GM18517 (cell line): ENCODE results near the gene SMTNL1.

Experiments
- ATAC-seq: cut with Tn5 transposase; IDR thresholded peaks from one replicate; pipeline ENCODE4 v1.9.1; 2021; ENCODE audit warnings: mild to moderate bottlenecking, moderate library complexity; ENCODE audit not compliant: unreplicated experiment

SMTNL1 gene

DNA sequence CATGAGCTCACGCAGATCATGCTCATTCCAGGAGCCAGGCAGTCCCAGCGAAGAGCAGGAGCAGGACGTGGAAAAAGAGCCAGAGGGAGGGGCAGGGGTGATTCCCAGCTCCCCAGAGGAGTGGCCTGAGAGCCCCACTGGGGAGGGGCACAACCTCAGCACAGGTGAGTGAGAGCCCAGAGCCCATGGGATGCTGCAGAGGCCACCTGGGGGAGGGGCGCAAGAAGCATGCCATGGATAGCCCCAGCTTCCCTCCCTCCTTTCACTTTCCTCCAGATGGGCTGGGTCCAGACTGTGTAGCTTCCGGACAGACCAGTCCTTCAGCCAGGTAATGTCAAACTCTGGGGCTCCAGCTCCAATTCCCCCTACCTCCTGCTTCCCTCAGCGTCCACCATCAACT, 6.2 kb downstream of the SMTNL1 start:
- ATAC-seq: no peak

- ATAC-seq: no peak
These were observed 7.2 kb downstream of the SMTNL1 start for GRCh38 chr11:57544566-57544965.

GRCh38 chr11:57545883-57546282, 8.5 kb downstream of the SMTNL1 start:
- no peak for ATAC-seq

DNA sequence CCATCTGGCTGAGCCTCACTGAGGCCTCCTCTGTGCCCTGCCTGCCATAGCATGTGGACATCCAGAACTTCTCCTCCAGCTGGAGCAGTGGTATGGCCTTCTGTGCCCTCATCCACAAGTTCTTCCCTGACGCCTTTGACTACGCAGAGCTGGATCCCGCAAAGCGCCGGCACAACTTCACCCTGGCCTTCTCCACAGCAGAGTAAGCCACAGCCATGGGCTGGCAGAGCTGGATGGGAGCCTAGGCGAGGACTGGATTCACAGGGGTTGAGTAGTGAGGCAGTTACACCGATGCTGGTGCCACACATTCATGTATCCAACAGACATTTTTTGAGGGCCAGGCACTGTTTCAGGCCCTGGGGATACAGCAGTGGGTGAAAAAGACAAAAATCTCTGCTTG, 9.1 kb downstream of the SMTNL1 start:
- ATAC-seq: no peak

GRCh38 chr11:57546869-57547475, 9.6 kb downstream of the SMTNL1 start:
- peak; percentile 69 for ATAC-seq

DNA sequence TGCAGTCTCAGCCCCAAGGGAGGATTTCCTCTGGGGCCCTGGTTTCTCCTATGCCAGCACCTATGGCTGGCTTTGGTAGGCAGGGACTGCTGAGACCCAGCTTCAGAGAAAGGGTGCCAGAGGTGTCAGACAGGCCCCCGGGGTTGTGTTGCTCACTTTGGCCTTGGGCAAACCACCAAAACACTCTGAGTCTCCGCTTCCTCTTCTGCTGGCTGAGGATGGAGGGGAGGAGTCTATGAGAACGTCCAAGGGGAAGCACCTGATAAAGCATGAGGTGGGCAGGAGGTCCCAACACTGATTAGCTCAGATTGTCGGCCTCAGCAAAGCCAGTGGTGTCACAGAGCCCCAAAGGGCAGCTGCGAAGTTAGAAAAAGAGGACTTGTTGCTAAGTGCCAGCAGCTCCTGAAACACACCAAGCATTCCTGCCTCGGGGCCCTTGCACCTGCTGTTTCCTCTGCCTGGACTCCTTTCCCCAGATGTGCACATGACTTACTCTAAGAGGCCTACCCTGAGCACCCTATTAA, 10.5 kb downstream of the SMTNL1 start:
- peak; percentile 86 for ATAC-seq

- no peak for ATAC-seq
These were observed 12.6 kb downstream of the SMTNL1 start for GRCh38 chr11:57549983-57550382.

DNA sequence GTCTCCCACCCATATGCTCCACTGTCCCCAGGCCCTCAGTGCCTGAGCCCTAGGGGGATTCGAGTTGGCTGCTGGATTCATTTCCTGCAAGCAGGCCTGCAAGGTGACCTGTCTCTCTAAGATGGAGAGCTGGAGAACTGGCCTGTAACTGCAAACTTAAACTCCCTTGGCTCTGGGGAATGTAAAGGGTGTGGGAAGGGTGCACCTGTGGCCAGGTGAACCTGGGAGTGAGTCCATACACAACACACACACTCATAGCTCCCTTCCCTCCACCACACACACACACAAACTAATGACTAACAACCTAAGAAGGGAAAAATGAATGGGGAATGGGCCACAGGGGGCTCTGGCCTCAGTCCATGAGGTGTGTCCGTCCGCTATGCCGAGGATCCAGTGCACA, 14.5 kb downstream of the SMTNL1 start:
- no peak for ATAC-seq

GRCh38 chr11:57552479-57552878, 15.1 kb downstream of the SMTNL1 start:
- ATAC-seq: no peak

DNA sequence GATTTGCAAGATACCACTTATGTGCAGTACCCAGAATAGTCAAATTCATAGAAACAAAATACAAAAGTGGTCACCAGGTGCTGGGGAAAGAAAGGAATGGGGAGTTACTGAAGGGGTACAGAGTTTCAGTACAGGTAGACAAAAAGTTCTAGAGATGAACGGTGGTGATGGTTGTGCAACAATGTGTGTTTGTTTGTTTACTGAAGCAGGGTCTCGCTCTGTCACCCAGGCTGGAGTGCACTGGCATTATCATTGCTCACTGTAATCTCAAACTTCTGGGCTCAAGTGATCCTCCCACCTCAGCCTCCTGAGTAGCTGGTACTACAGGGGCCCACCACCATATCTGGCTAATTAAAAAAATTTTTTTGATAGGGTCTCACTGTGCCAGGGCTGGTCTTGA, 18.0 kb downstream of the SMTNL1 start:
- no peak for ATAC-seq

DNA sequence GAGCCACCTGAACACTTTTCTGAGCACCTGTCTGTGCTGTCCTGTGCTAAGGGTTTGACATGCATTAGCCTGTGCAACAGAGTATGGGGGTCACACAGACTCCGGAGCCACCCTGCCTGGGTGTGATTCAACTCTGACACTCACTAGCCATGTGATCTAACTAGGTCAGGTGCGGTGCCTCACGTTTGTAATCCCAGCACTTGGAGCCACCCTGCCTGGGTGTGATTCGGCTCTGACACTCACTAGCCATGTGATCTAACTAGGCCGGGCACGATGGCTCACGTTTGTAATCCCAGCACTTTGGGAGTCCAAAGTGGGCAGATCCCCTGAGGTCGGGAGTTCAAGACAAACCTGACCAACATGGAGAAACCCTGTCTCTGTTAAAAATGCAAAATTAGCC, 18.6 kb downstream of the SMTNL1 start:
- ATAC-seq: no peak

DNA sequence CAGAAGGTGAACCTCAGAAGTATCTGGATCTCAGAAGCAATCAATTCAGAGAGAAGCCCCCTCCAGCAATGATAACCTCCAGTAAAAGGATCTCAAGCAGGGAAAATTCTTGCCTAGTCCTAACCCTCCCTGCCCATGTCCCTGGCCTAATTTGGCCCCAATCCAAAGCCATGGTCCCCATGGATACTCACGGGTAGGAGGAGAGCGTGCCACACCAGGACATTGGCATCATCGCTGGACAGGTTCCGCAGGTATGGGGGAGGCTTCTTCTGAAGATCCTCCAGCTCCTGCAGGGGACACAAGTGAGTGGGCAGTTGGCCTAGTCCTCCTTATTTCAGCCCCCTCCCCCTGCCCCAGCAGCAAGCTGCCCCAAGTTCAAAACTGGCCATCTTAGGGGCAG, 22.8 kb downstream of the SMTNL1 start:
- no peak for ATAC-seq

DNA sequence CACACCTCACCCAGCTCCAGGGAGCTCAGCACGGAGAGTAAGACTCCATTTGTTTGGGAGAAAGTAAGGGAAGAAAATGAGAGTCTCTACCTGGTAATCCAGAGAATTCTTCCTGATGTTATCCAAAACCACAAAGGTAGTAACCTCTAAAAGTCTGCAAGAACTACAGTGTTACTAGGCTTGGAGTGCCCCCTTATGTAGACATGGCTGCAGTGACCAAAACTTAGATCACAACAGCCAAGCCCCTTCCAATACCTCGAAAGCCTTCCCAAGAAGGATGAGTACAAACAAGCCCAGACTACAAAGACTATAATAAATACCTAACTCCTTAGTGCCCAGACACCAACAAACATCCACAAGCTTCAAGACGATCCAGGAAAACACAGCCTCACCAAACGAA, 25.2 kb downstream of the SMTNL1 start:
- no peak for ATAC-seq

DNA sequence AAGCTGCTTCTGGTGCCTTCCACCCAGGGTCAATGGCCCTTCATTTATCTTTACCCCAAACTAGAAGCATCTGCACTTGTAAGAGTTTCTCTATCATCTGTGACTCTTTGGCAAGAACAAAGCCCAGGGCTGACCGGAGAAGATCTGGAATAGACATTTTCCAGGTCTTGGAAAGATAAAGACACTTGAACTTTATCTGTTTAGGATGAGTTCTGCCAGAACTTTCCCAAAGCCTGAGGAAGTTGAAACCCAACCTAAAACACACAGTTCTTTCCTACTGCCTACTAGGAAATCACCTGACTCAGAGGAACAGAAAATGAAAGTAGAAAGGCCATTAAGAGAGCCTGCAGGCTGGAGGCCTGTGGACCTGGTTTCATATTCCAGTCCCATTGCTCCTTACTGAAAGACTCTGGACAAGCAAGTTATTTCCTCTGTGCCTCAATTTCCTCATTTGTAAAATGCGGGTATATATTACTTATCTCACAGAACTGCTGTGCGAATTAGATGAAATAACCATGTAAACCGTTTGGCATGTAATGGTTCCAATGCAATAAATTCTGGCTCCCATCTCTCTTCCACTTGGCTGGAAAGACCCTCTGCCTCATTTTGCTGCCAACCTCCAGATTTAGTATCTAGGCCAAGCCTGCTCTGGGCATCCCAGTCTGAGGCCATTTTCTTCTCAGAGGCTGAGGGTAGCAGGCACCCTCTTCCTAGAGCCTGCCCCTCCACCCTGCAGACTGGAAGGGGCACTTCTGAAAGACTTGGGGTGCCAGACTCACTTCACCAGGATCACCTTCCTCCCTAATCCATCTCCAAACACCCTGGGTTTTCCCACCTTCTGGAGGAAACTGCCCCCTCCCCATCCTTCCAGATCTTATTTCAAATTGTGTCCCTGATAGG, 28.9 kb downstream of the SMTNL1 start:
- ATAC-seq: peak; percentile 70

- ATAC-seq: no peak
These were observed 29.6 kb downstream of the SMTNL1 start for GRCh38 chr11:57566905-57567514.

DNA sequence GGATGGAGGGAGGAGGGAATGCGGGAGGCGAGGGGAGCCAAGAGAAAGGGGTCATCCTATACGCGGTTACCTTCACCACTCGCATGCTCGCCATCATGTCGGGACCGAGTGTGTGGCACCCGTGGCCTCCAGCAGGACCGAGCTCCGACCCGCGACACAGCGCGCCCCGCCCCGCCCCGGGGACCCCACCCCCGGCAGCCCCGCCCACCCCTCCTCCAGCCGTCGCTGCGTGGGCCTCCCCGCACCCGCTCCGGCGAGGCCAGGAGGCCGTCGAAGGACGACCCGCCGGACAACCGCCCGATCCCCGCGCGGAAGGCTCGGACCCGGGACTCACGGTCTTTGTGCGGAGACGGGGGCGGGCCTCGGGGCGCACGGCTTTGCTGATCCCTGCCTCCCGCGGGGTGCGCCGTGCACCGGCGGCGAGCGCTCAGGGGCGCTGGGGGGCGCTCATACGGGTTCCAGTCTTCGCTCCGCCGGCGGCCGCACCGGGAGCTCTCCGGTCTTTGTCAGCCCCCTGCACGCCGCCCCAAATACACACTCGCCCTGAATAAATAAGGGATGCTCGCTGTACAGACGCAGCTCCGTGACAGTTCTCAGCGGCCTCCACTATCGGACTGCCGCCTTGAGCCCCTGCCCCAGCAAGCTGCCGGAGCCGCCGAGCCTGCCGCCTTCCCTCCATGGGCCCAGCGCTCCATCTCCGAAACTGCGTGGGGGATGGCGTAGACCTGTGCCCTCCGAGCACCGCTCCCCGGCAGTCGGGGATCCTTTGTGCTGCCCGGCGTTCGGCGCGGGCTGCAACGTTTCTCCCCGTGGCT, 30.3 kb downstream of the SMTNL1 start, which contains the start of gene UBE2L6:
UBE2L6 (minus strand) TSS at position 158 of the 815 bp plus-strand sequence; CDS start at position 97, 61 bp downstream.
- ATAC-seq: peak; percentile 47

- ATAC-seq: peak; percentile 73
These were observed 31.0 kb downstream of the SMTNL1 start for GRCh38 chr11:57568330-57568766.

DNA sequence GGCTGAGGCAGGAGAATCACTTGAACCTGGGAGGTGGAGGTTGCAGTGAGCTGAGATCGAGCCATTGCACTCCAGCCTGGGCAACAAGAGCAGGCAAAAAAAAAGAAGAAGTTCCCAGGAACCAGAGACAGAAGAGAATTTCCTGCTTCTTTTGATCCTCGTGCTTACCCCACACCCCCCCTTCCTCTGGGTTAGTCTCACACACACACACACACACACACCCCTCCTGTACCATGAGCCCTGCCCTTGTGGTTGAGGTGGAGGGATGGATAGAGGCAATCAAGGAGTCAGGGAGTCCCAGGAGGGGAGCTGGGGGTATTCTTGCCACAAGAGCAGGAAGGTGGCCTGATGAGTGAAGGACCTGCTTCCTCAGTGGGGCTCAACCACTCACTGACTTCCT, 34.2 kb downstream of the SMTNL1 start:
- no peak for ATAC-seq

- no peak for ATAC-seq
These were observed 36.7 kb downstream of the SMTNL1 start for GRCh38 chr11:57574061-57574460.

DNA sequence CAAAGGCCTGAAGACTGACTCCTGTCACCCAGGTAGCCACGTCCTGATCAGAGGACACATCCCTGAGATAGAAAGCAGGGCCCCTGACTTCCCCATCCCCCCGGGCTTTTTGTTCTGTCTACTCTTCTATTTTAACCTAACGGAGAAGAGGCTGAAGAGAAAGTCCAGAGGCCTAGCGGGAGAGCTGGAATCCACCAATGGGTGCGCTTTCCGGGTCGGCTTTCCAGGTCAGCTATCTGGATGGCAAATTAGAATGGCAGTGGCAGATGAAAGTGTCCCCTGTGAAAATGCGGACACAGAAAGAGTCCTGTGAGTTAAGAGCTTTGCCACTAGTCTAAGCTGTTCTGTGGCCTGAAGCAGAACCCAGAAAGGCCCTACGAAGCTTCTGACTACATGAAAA, 46.9 kb downstream of the SMTNL1 start:
- ATAC-seq: no peak

GRCh38 chr11:57585301-57585700, 47.9 kb downstream of the SMTNL1 start:
- no peak for ATAC-seq
